Activated CD8-positive, alpha-beta memory T cell treated with anti-CD3 and anti-CD28 coated beads for 24 hours (primary cell): ENCODE data around the gene CDC16.

Experiments
- DNase-seq: peaks from one replicate; pipeline ENCODE4 v3.0.0-alpha.2; 2020

The CDC16 gene

GRCh38 chr13:114264886-114265611 is 30.4 kb downstream of the CDC16 start:
- DNase-seq = no peak

DNA sequence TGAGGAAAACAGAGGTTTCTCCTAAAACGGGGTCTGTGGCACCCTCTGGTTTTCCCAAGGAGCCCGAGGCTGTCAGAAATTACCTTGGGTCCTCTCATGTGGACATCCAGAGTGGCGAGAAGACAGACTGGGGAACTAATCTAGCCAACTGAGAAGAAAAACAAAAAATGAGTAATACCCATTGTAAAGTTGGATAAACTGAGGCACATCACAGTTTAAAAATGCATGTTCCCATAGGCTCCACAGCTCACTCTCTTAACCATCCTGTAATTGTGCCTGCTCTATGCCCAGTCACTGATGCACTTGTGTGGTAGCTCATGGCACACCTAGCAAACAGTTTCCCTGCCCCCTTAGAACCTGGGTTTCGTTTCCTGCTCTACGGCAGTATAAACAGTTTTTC is 31.5 kb downstream of the CDC16 start:
- no peak for DNase-seq

GRCh38 chr13:114268344-114269280 is 33.9 kb downstream of the CDC16 start:
- no peak for DNase-seq

DNA sequence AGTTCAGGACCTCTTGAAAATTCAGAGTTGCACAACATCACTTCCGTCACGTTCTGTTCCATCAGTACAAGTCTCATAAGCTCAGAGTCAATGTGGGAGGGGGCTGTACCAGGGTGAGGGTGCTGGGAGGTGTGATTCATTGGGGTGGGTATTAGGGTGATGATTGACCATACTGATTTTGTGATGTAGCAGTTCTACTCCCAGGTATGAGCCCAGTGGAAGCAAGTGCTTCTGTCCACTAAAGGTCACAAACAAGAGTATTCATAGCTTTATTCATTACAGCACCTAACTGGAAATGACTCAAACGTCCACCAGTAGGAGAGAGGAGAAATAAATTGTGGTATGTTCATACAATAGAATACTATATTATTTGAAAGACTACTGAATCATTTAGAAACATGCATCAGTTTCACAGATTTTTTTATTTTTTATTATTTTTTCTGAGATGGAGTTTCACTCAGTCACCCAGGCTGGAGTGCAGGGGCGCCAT is 34.6 kb downstream of the CDC16 start:
- DNase-seq = no peak

DNA sequence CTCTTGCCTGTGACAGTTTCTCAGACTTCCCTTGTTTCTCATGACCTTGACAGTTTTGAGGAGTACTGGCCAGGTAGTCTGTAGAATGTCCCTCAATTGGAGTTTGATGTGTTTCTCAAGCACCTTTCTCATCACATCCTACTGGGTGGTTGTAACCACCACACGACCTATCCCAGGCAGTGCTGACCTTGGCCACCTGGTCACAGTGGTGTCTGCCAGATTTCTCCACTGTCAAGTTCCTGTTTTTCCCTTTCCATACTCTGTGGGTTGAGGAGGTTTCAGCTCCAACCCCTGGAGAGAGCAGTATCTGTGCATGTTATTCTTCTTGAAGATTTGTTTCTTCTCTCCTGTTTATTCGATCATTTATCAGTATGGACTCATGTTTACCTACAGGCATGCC is 38.3 kb downstream of the CDC16 start:
- no peak for DNase-seq

GRCh38 chr13:114275304-114275703 is 40.6 kb downstream of the CDC16 start:
- no peak for DNase-seq

GRCh38 chr13:114279146-114279545 is 44.4 kb downstream of the CDC16 start:
- no peak for DNase-seq

GRCh38 chr13:114279758-114280355 is 45.2 kb downstream of the CDC16 start:
- DNase-seq = no peak

DNA sequence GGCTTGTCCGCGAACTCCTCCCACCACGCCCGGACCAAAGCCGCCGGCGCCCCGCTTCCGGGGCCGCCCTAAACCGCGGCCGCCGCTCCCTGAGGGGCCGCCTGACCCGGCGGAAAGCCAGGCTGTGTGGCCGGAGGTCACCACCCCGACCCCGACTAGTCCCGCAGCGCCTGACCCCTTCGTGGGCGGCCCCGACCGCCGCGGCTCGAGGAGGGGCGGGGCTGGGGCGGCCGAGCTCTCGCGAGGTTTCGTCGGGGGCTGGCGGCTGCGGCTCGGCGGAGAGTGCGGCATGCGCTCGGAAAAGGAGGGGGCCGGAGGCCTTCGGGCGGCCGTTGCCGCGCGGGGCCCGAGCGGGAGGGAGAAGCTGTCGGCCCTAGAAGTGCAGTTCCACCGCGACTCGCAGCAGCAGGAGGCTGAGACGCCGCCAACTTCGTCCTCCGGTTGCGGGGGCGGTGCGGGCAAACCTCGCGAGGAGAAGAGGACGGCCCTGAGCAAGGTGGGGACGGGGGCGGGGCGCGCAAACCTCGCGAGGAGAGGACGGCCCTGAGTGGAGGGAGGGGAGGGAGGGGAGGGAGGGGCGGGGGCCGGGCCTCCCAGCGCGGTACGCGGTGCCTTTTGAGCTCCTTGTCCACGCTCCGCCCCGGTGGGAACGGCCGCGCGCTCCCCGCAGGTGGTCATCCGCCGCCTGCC is 46.8 kb downstream of the CDC16 start, which contains the start of gene UPF3A:
Gene UPF3A, plus strand, starts transcription at position 251 of the 690 bp plus-strand sequence. Its CDS starts 39 bp downstream, at position 290.
- DNase-seq = peak; percentile 97

DNA sequence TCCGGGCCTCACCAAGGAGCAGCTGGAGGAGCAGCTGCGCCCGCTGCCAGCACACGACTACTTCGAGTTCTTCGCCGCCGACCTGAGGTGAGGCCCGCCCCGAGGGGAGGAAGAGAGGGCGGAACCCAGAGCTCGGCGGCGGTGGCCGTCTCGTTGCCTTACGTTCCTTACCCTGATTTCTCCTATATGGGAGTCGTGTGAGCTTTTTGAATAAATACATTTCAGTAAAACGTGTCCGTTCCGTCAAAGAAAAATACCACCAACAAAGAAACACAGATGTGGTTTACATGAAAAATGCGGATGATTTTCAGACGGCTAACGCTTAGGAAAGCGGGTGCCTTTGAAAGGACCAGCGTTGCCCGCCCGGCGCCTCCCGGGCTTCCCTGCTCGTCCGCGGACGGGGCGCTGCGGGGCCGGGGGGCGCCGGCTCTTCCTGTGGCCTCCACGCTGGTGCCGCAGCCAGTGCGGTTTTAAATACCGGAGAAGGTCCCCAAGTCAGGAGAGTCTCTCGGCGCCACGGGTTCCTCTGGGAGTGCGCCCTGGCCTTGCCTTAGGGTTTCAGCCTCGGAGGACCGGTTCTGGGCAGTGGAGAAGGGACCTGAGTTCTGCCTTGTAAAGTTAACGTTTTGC is 47.5 kb downstream of the CDC16 start:
- DNase-seq = peak; percentile 78

DNA sequence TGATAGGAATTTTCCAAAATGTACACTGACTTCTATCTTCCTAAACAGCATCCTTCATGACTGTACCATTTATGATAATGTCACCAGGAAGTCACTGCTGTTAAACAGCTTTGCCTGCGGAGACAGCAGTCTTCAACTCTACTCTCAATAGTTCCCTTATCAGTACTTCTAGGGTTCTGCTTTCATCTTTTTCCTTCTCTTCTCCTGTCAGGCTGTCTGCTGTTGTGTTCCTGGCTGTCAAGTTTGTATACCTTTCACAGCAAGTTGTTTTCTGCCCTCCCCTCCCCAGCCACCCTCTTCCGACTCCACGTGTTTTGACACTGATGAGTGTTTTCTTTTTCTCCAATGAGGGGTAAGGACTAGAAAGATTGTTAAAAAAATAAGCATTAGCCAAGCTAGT is 48.9 kb downstream of the CDC16 start:
- DNase-seq = no peak

- DNase-seq = peak; percentile 38
These were observed 50.0 kb downstream of the CDC16 start for GRCh38 chr13:114284680-114285079.

DNA sequence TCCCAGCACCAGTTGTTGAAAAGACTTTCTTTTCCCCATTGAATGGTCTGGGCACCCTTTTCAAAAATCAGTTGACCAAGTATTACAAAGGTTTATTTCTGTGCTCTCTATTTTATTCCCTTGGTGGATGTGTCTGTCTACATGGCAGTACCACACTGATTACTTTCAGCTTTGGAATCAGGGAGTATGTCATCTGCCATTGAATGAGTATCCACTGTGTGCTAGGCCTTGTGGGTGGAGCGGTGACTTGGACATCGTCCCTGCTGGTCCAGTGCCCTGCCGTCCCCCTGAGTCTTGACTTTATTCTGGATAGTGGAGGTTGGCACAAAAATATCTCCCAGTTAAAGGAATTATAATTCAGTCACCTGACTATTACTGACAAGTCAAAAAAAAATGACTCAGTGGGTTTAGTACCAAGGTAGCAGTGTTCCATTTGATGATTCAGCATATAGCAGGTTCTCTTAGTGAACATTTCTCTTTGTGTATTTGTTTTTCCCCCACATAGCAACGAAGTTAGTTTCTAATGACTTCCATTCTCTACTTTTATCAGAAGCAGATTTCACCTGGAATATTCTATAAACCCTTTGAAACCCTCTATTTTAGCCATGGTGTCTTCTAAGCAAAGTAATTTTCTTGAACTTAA is 50.6 kb downstream of the CDC16 start:
- peak; percentile 37 for DNase-seq

DNA sequence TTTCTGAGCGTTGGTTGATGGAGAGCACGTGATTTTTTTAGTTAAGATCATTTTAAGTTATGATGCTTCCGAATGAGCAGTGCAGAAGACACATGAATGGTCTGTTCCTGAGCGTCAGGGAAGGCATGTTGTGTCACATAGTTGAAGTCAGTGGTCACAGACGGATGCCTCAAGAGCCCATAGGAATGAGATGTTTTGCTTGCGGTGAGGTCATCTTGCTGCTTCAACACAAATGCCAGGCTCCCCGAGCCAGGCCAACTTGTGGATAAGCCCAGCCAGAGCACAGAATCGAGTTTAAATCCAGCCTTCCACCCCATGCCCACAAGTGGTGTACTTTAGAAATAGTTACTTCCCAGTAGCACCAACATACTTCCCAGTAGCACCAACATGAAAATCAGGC is 52.1 kb downstream of the CDC16 start:
- no peak for DNase-seq

DNA sequence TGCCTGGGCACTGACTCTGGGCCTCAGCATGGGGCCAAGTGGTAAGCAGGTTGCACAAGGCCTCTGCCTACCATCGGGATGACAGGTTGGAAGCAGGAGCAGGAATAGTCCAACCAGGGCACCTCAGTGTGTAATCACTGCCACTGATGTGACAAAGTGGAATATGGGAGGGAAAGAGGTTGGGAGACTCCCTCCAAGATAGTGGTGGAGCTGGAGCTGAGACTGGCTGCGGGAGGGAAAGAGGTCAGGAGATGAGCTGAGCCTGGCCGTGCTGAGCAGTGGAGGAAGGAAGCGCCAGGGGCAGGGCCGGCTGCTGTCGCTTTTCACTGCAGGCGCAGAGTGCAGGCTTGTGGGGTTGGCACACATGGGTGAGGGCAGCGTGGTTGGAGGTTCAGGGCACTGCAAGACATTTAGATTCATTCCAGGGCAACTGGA is 53.5 kb downstream of the CDC16 start:
- no peak for DNase-seq

GRCh38 chr13:114296448-114296847 is 61.8 kb downstream of the CDC16 start:
- no peak for DNase-seq

DNA sequence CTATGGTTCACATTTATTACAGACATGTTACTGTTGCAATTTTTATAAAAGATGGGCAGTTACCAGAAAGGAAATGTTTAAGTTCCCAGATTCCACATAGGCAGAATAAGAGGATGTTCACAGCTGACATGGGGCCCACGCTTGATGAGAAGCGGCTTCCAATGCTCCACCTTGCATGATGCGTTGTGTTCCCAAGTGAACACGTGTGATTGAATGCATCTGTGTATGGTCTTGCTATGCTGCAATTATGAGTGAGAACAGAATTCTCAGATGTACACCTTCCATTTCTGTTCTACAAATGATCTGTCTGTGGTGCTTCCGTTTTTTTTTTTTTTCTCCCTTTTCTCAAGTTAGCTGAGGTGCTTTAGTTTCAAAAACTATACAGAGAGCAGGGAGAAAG is 62.2 kb downstream of the CDC16 start:
- no peak for DNase-seq

DNA sequence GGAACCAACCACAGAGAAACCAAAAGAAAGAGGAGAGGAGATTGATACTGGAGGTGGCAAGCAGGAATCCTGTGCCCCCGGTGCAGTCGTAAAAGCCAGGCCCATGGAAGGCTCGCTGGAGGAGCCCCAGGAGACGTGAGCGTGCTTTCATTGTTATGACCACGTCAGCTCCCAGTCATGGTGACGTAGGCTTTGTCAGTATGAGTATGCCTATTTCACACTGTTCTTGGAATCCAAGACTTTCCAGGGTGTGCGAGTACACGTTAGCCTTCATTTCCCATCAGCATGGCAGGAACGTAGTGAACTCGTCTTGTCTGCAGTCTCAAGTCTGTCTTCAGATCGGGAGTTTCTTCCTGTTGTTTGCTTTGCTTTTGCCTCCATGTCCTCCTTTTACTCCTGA is 64.2 kb downstream of the CDC16 start:
- no peak for DNase-seq

GRCh38 chr13:114299604-114300305 is 65.1 kb downstream of the CDC16 start:
- no peak for DNase-seq

- no peak for DNase-seq
These were observed 69.1 kb downstream of the CDC16 start for GRCh38 chr13:114303700-114304327.
